T-helper 17 cell (primary cell): ENCODE measurements around the gene ARID4B. TPM values are rescaled to one million over a fixed set of nuclear protein-coding genes. Genes with fewer than 3 reads are reported as not detected.

ENCODE experiments used
- ATAC-seq: fragments of 150-1000 bp; cut with Tn5 transposase; 2 replicates; pipeline ENCODE4 v1.10.0; 2021; ENCODE audit warnings: mild to moderate bottlenecking, moderate library complexity
- DNase-seq, 3 donors: peaks; one replicate each; pipeline versions ENCODE4 v3.0.0 to v3.0.0-alpha.2; 2020 to 2021
- H3K9me3 ChIP-seq: one replicate; pipeline ENCODE4 v1.7.0; 2013; ENCODE audit warnings: low read length, mild to moderate bottlenecking; ENCODE audit not compliant: control insufficient read depth, poor library complexity, severe bottlenecking
- H3K27ac Mint-ChIP-seq: one replicate; pipeline ENCODE4 v1.8.0; 2022; ENCODE audit warnings: mild to moderate bottlenecking, moderate library complexity, mixed read lengths
- H3K27me3 Mint-ChIP-seq: one replicate; pipeline ENCODE4 v1.8.0; 2022; ENCODE audit warnings: mixed read lengths
- H3K36me3 Mint-ChIP-seq: one replicate; pipeline ENCODE4 v1.8.0; 2022; ENCODE audit warnings: low read depth, mixed read lengths
- H3K4me1 Mint-ChIP-seq: one replicate; pipeline ENCODE4 v1.8.0; 2022; ENCODE audit warnings: mild to moderate bottlenecking, mixed read lengths
- H3K4me3 Mint-ChIP-seq: one replicate; pipeline ENCODE4 v1.8.0; 2022; ENCODE audit warnings: mild to moderate bottlenecking, moderate library complexity, mixed read lengths
- total RNA-seq, 4 donors: library from RNA in 2 of 4; stranded (reverse) in 2 of 4; gene quantifications; one replicate each; pipeline ENCODE4 v1.2.3 and lab custom pipeline; 2022 to 2026

The ARID4B gene
- total RNA-seq, 2 donors from 2014 or later, result 163 to 182 TPM

DNA sequence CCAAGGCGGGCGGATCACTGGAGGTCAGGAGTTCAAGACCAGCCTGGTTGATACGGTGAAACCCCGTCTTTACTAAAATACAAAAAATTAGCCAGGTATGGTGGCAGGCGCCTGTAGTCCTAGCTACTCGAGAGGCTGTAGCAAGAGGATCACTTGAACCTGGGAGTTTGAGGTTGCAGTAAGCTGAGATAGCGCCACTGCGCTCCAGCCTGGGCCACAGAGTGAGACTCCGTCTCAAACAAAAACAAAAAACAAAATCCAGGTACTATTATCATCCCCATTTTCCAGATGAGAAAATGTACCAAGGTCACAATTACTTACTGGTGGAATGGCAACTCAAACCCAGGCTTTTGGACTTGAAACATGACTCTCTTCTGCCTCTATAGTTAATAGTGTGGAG, 203.9 kb downstream of the ARID4B start:
- H3K36me3 Mint-ChIP-seq, result peaks cover 2% of the 10 kb centered on the region

DNA sequence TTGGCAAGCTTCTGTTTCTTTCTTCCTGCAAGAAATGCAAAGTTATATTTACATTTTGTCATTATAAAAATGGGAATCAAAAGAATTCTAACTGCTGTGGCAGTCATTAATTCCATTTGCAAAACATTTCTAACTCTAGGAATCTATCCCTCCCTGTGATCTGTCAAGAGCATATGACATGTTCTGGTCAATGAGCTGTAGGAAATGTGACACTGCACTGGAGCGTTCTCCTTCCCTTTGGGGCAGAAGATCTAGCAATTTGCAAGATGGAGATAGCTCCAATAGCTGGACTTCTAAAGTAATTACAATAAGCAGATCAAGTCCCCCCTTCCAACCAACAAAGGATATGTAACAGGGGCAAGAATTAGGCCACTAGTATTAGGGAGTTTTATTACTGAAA, 205.6 kb downstream of the ARID4B start:
- Mint-ChIP-seq H3K4me1 (peaks cover 40% of the 10 kb centered on the region), H3K27ac (peak overlapping the region; percentile 43), H3K36me3 (peaks cover 5% of the 10 kb centered on the region), H3K27me3 (no peaks in the 10 kb centered on the region), H3K4me3 (no peak overlapping the region)
- no peaks in the 10 kb centered on the region for H3K9me3 ChIP-seq
- DNase-seq, result no peak
- no peak for ATAC-seq

More for the DNA sequence above, 203.9 kb downstream of the ARID4B start:
- ATAC-seq (no peak), DNase-seq (no peak)
- no peaks in the 10 kb centered on the region for H3K9me3 ChIP-seq
- H3K4me3 Mint-ChIP-seq, result no peak overlapping the region
- no peaks in the 10 kb centered on the region for H3K27me3 Mint-ChIP-seq
- H3K4me1 Mint-ChIP-seq, result peaks cover 47% of the 10 kb centered on the region
- H3K27ac Mint-ChIP-seq, result peak overlapping the region; percentile 41

Other genes starting within 250 kb of the ARID4B start
- 100 to 1,000 TPM; 105 to 112 TPM for gene TOMM20, start 199.3 kb downstream of the ARID4B start, total RNA-seq
- 100 to 1,000 TPM; 147 to 148 TPM for gene RBM34, start 166.9 kb downstream of the ARID4B start, total RNA-seq
- 10 to 100 TPM; 28.0 to 28.2 TPM for gene GGPS1, start 391 bp upstream of the ARID4B start, total RNA-seq
- 10 to 100 TPM; 14.6 to 18.3 TPM for gene TBCE, start 39.2 kb upstream of the ARID4B start, total RNA-seq
- gene B3GALNT2, start 176.3 kb upstream of the ARID4B start, total RNA-seq, result 1 to 10 TPM; 6.3 to 8.2 TPM